GM21360 (cell line): Measurements from ENCODE around the gene DCLK2.
A peak's percentile ranks its signal among the peaks of the same experiment; 100 is the strongest.

Source experiments
- ATAC-seq: cut with Tn5 transposase; IDR thresholded peaks from one replicate; pipeline ENCODE4 v1.9.1; 2021; ENCODE audit warnings: mild to moderate bottlenecking, moderate library complexity; ENCODE audit not compliant: unreplicated experiment

DCLK2 gene

GRCh38 chr4:150068300-150068960 lies 9.8 kb upstream of the DCLK2 start:
- no peak for ATAC-seq

GRCh38 chr4:150069353-150069752 lies 8.9 kb upstream of the DCLK2 start:
- no peak for ATAC-seq

GRCh38 chr4:150070464-150071170 lies 7.6 kb upstream of the DCLK2 start:
- ATAC-seq: no peak

- ATAC-seq: no peak
Measured at GRCh38 chr4:150072471-150072870, 5.8 kb upstream of the DCLK2 start.

- ATAC-seq: no peak
Measured at GRCh38 chr4:150072906-150073714, 5.1 kb upstream of the DCLK2 start.

- ATAC-seq: no peak
Measured at GRCh38 chr4:150074064-150074463, 4.2 kb upstream of the DCLK2 start.

DNA sequence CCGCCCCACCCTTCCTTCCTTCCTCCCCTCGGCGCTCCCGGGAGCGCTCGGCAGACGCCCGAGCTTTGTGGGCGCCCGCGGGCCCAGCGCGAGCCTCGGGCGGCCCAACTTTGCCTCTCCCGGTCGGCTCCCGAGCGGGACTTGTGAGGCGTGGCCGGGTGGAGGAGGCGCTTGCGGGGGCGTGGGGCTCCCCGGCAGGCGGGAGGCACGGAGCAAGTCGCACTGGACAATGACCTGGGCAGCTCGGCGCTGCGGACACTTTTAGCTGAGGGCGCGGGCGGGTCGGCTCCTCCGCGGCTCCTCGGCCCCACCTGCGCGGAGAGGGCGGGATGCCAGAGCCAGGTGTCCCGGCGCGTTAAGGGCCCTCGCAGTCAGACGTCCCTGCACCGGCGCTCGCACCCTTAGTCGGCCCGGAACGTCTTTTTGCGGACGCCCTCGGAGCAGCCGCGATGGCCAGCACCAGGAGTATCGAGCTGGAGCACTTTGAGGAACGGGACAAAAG lies 385 bp downstream of the DCLK2 start:
- ATAC-seq: no peak

DNA sequence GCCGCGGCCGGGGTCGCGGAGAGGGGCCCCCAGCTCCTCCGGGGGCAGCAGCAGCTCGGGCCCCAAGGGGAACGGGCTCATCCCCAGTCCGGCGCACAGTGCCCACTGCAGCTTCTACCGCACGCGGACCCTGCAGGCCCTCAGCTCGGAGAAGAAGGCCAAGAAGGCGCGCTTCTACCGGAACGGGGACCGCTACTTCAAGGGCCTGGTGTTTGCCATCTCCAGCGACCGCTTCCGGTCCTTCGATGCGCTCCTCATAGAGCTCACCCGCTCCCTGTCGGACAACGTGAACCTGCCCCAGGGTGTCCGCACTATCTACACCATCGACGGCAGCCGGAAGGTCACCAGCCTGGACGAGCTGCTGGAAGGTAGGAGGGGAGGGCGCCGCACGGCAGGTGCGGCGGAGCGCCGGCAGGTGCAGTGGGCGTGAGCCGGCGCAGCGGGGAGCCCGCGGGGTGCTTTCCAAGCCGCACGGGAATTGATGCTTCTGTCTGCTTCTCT lies 886 bp downstream of the DCLK2 start:
- no peak for ATAC-seq

GRCh38 chr4:150080337-150080736 lies 2.1 kb downstream of the DCLK2 start:
- no peak for ATAC-seq

DNA sequence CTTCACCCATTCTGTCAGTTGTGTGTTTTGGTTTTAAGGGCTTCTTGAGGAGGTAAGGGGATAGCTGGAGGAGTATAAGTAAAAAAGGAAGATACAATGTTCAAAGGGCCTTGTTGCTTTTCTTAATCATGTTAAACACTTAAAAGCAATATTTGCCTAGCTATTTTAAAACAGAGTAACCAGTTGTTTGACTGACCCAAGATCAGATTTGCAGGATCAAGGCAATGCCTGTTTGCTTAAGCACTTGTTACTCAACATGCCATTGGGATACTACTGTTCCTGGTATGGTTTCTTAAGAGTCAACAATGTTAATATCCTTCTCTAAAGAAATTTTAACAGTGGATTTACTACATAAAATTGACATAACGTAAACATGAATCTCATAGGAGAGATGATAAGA lies 2.6 kb downstream of the DCLK2 start:
- no peak for ATAC-seq

- ATAC-seq: peak; percentile 88
Measured at GRCh38 chr4:150082241-150082640, 4.0 kb downstream of the DCLK2 start.

- no peak for ATAC-seq
Measured at GRCh38 chr4:150087006-150087405, 8.8 kb downstream of the DCLK2 start.

DNA sequence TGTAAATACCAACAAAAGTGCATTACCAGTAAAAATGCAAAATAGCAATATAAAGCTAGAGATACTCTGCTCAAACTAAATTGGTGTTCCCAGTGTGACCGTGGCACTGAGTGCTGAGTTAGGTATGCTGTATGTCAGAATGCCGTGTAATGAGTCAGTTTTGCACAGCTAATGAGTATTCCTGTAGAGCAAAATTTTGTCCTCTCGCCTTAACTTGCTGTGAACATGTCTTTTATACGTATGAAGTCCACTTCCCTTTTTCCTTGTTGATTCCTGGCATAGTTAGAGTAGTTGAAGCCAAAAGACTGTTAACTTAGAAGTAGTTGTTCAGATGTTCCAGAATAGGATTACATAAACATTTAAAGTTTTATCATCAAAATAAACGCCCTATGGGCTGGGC lies 11.5 kb downstream of the DCLK2 start:
- ATAC-seq: no peak

DNA sequence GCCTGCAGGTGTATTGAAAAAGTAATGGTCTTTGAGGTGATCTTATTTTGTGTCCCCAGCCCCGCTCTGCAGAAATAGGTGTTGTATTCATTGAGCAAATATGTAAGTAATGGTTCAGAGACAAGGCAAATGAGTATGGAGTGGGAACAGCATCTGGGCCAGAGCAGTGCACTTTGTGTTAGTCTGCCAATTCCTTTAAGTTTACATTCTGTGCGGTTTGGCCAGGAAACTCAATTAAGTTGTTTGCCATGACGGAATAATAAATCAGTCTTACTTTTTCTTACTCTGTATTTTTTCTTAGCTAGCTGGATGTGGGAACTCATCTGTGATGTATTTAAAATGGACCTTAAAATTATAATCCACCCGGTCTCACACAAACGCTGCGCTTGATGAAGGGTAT lies 12.6 kb downstream of the DCLK2 start:
- no peak for ATAC-seq

DNA sequence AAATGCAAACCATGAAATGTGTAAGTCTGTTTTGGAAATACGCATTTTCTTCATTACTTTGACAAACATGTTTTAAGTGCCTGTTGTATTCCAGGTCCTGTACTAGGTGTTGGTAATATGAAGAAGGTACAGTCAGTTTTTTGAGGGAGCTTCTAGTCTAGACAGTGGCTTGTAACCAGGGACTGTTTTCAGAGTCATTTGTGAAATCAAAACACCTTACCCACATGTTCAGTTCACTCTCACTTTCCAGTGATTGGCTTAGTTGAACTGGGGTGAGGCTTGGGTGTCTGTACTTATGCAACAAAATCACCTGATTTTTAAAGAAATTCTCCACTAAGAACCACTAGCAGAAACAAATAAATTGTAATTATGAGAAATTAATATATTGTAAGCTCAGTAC lies 16.4 kb downstream of the DCLK2 start:
- ATAC-seq: no peak

DNA sequence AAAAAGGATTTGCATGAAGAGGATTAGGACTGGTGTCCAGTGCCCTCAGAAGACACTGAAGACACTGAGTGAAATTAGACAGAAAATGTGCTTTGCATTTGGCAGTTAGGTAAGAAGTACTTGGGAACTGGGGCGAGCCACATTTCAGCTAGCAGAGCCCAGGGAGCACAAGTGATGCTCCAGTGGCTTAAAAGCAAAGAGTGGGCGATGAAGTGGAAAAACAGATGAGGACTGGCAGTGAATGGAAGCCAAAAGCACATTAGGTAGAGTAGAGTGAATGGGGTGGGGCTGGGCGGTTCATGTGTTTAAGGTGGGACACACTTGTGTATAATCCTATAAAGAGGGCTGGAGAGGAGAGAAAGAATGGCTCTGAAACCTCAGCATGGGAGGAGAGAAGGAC lies 18.4 kb downstream of the DCLK2 start:
- ATAC-seq: no peak

- ATAC-seq: no peak
Measured at GRCh38 chr4:150098214-150098613, 20.0 kb downstream of the DCLK2 start.

GRCh38 chr4:150104404-150105027 lies 26.3 kb downstream of the DCLK2 start:
- no peak for ATAC-seq

DNA sequence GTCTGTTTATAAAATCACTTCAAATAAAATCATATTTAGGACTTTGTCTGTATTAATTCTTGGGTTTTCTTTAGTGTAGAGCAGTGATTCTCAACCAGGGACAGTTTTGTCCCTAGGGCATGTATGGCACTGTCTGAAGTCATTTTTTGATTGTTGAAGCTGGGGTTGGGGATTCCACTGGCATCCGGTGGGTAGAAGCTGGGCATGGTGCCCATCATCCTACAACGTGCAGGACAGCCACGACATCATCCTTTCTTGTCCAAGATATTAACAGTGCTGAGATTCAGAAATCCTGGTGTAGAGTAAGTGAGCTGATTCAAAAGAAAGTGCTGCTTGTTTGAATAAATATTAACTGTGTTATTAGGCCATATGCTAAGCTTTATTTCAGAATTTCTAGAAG lies 28.6 kb downstream of the DCLK2 start:
- ATAC-seq: no peak

DNA sequence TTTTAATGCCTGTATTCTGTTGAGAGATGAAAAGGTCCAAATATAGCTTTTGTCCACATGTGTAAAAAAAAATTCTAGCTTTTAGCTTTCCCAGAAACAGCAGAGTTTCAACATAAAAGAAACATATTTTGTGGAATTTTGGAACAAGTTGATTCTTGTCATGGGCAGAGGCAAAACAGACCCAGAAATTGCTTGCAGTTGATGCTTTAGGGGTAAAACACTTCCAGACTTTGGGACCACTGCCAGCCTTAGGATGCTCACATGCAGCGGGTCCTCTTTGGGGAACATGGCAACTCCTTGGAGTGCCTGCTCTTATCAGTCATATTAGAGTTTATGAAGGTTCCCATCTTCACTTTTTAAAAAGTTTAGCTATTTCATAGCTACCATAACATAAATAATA lies 30.4 kb downstream of the DCLK2 start:
- ATAC-seq: no peak

DNA sequence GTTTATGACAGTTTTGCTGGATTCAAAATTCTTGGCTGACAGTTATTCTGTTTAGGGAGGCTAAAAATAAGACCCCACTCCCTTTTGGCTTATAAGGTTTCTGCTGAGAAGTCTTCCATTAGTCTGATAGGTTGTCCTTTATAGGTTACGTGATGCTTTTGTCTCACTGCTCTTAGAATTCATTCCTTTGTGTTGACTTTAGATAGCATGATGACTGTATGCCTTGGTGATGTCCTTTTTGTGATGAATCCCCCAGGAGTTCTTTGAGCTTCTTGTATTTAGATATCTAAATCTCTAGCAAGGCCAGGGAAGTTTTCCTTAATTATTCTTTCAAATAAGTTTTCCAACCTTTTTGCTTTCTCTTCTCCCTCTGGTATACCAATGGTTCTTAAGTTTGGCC lies 36.4 kb downstream of the DCLK2 start:
- no peak for ATAC-seq
